ENCODE results near the gene MYO15B. TPM values are rescaled to one million over a fixed set of nuclear protein-coding genes. Genes with fewer than 3 reads are reported as not detected.

Gene MYO15B
- polyA plus RNA-seq, 3 donors from 2014 or later: 0.76 to 3.0 (median 2.6) TPM

GRCh38 chr17:75652934-75653549 lies 65.4 kb downstream of the MYO15B start:
- peaks cover 2 to 16% (median 7%) of the 10 kb centered on the region in 3 donors for H3K36me3 Mint-ChIP-seq
- no peaks in the 10 kb centered on the region for H3K9me3 Mint-ChIP-seq
- H3K4me1 Mint-ChIP-seq: no peaks in the 10 kb centered on the region
- peak in 2 of 3 donors; percentile 19 to 32 for DNase-seq
- peak overlapping the region in 2 of 6 donors; percentile 65 to 76 for H3K27ac Mint-ChIP-seq
- H3K27me3 Mint-ChIP-seq (ENCODE audit: low read depth in 3 of 3): peaks cover 0 to 2% (median 1%) of the 10 kb centered on the region in 3 donors
- no peak overlapping the region for H3K4me3 Mint-ChIP-seq

DNA sequence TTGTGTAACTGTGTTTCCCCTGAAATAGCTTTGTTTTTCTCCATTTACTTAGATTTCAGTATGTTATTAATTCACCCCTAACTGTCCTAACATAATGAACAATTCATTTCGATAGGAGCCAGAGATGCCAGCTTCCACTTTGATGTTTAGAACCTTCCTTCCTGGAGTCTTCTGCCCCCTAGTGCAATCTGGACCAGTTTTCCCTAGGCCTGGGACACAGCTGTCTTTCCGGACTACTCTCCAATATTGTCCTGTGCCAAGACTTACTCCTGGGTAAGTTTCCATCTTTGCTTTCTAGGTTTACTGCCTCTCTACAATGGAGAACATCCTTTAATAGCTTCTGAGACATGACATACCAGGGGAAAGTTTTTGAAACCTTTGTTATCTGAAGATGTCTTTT lies 66.6 kb downstream of the MYO15B start:
- no peak for DNase-seq

DNA sequence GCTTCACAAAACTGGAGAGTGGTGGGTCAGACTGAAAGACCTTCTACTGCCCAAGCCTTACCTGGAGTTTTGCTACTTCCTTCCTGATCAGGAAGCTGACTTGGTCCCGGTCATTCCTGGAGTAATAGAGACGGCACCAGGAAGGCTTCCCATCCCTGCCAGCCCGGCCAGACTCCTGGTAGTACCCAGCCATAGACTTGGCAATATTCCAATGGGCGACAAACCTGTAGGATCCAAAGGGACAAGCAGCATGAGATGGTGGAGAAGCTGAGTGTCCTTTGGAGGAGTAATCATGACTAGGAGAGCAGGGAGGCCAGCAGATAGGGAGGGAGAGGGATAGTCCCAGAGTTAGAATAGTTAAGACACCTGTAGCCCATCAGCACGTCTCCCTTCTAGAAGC lies 70.6 kb downstream of the MYO15B start:
- H3K27me3 Mint-ChIP-seq (ENCODE audit: low read depth in 3 of 3): no peaks in the 10 kb centered on the region
- DNase-seq: no peak
- no peaks in the 10 kb centered on the region for H3K9me3 Mint-ChIP-seq
- H3K27ac Mint-ChIP-seq: no peak overlapping the region
- no peaks in the 10 kb centered on the region for H3K4me1 Mint-ChIP-seq
- H3K36me3 Mint-ChIP-seq: peaks cover 0 to 19% (median 9%) of the 10 kb centered on the region in 3 donors
- no peak overlapping the region for H3K4me3 Mint-ChIP-seq

More for the DNA sequence above, 66.6 kb downstream of the MYO15B start:
- Mint-ChIP-seq H3K9me3 (no peaks in the 10 kb centered on the region), H3K36me3 (peaks cover 0 to 11% (median 7%) of the 10 kb centered on the region in 3 donors), H3K4me3 (no peak overlapping the region), H3K4me1 (no peaks in the 10 kb centered on the region), H3K27me3 (ENCODE audit: low read depth in 3 of 3) (peaks cover 0 to 2% (median 0%) of the 10 kb centered on the region in 3 donors), H3K27ac (peak overlapping the region in 1 of 6 donors; percentile 24)

DNA sequence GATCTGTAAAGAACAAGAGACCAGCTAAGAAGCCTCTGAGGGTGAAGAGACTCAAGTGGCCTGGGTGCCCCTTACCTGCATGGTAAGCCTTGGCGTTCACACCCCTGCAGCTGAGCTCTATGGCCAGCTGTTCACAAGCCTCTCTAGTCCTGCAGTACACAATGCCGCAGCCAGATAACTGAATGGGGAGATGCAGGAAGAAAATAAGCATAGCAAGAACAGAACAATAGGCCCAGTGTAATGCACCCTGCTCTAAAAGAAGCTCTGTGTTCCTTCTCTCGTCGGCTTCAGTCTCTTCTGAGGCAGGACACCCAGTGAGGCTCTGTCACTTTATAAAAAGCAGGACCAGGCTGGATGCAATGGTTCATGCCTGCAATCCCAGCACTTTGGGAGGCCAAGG lies 73.9 kb downstream of the MYO15B start:
- Mint-ChIP-seq H3K27me3 (ENCODE audit: low read depth in 3 of 3) (peaks cover 0 to 1% (median 0%) of the 10 kb centered on the region in 3 donors), H3K4me1 (peaks cover 0 to 5% of the 10 kb centered on the region in 2 donors), H3K4me3 (no peak overlapping the region), H3K36me3 (peaks cover 0 to 21% (median 9%) of the 10 kb centered on the region in 3 donors), H3K27ac (no peak overlapping the region), H3K9me3 (no peaks in the 10 kb centered on the region)
- DNase-seq: no peak

DNA sequence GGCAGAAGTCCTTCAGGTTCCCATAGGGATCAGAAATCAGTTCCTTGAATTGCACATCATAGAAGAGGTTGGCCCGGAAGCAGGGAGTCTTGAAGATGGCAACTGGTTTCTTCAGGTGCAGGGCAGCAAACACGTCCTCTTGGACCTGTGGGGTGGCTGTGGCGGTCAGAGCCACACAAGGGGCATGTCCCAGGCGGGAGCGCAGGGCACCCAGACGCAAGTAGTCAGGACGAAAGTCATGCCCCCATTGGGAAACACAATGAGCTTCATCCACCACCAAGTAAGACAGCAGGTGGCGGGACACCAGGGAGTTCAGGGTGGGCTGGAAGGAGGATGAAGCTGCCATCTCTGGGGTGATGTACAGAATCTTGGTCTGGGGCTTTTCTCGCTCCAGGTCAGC lies 74.9 kb downstream of the MYO15B start:
- H3K4me3 Mint-ChIP-seq: no peak overlapping the region
- peaks cover 0 to 1% (median 0%) of the 10 kb centered on the region in 3 donors for H3K27me3 Mint-ChIP-seq (ENCODE audit: low read depth in 3 of 3)
- H3K4me1 Mint-ChIP-seq: peaks cover 0 to 5% of the 10 kb centered on the region in 2 donors
- H3K27ac Mint-ChIP-seq: no peak overlapping the region
- H3K9me3 Mint-ChIP-seq: no peaks in the 10 kb centered on the region
- DNase-seq: no peak
- peaks cover 0 to 21% (median 9%) of the 10 kb centered on the region in 3 donors for H3K36me3 Mint-ChIP-seq

DNA sequence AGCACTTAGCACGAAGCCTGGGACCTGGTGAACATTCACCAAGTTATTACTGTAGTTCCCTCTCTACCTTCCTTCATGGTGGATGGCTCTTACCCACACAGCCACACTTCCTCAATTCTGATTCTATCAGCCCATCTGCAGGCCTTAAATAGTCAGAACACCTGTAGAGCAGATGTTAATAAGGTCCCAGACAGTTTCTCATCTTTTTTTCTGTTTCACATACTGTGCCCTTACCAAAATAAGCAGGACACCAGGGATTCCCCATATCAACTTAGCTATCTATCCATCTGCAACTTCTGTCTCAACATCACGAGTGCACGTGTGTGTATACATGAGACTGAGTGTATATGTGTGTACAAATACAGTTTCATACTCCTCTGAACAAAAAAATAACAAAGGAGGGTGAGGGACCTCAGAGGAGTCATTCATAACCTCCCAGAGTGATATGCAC lies 76.5 kb downstream of the MYO15B start:
- Mint-ChIP-seq H3K27me3 (ENCODE audit: low read depth in 3 of 3) (peaks cover 0 to 2% (median 1%) of the 10 kb centered on the region in 3 donors), H3K9me3 (no peaks in the 10 kb centered on the region), H3K4me3 (no peak overlapping the region), H3K4me1 (peaks cover 0 to 5% of the 10 kb centered on the region in 2 donors), H3K36me3 (peaks cover 0 to 21% (median 13%) of the 10 kb centered on the region in 3 donors), H3K27ac (no peak overlapping the region)
- DNase-seq: no peak

- no peak for DNase-seq
- Mint-ChIP-seq H3K9me3 (no peaks in the 10 kb centered on the region), H3K4me1 (peaks cover 8 to 11% of the 10 kb centered on the region in 2 donors), H3K27me3 (ENCODE audit: low read depth in 3 of 3) (peaks cover 0 to 2% (median 1%) of the 10 kb centered on the region in 3 donors), H3K36me3 (peaks cover 5 to 29% (median 14%) of the 10 kb centered on the region in 3 donors), H3K4me3 (peak overlapping the region; percentile 44 to 70 (median 63)), H3K27ac (peak overlapping the region in 5 of 6 donors; percentile 23 to 89 (median 77))
Measured at GRCh38 chr17:75665981-75666380, 78.4 kb downstream of the MYO15B start.

DNA sequence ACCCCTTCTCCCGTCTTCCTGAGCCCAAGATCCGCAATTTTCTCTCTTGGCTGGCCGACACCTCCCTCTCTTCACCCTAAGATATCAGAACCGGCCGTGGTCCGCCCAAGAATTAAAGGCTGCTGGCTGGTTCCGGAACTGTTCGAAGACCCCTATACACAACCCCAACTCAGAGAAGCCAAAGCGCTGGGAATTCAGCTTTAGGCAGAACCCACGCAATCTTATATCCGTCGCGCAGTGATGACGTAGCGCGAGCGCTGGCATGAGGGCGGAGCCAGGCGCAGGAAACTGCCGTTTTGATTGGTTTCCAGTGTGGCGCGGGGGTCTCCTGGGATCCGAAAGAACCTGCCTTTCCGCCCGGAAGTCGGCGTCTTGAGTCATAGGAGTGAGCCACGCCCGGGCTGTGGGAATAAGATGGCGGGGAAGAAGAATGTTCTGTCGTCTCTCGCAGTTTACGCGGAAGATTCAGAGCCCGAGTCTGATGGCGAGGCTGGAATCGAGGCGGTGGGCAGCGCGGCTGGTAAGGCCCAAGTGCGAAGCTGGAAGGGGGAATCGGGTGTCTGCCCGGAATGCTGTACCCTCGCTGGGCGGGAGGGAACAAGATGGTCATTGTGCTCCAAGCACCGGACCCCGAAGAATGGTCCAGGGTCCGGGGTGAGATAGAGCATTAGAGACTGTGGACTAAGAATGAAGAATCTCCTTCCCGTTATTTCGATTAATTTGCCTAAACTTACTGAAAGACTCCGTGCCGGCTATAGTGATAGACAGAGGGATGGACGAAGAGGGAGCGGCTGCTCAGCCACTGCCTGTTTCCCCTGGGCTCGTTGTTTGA lies 79.6 kb downstream of the MYO15B start, which contains the start of the genes RECQL5 and SAP30BP:
Gene RECQL5 (minus strand): TSS at position 196 of the 832 bp plus-strand sequence. CDS start 597 bp downstream, outside the sequence.
Gene SAP30BP (plus strand): TSS at position 380 of the 832 bp plus-strand sequence. CDS start 35 bp downstream, at position 415.
- peaks cover 5 to 28% (median 18%) of the 10 kb centered on the region in 3 donors for H3K36me3 Mint-ChIP-seq
- peak within 1 kb of the TSS in 5 of 6 donors; percentile 3 to 89 (median 77) for H3K27ac Mint-ChIP-seq
- H3K9me3 Mint-ChIP-seq: no peaks in the 10 kb centered on the region
- peak; percentile 93 to 95 (median 95) for DNase-seq
- peaks cover 0 to 2% (median 1%) of the 10 kb centered on the region in 3 donors for H3K27me3 Mint-ChIP-seq (ENCODE audit: low read depth in 3 of 3)
- H3K4me3 Mint-ChIP-seq: peak within 1 kb of the TSS; percentile 44 to 70 (median 63)
- H3K4me1 Mint-ChIP-seq: peaks cover 12 to 18% of the 10 kb centered on the region in 2 donors

DNA sequence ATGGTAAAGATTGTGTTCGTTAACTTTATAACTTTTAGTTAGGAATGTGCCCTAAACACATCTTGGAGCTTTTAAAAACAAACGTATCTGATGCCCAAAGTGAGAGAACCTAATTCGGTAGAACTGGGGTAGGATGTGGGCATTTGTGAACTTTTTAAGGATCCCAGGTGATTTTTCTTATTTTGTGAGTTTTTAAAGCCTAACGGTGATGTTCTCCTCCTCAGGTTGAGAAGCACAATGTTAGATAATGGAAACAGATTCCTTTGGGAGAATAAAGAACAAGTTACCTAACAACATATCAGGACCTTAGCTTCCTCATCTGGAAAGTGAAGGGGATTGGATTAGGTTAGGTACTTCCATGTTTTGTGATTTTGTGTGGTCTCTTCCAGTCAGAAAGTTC lies 80.2 kb downstream of the MYO15B start:
- DNase-seq: no peak
- H3K9me3 Mint-ChIP-seq: no peaks in the 10 kb centered on the region
- peaks cover 5 to 25% (median 16%) of the 10 kb centered on the region in 3 donors for H3K36me3 Mint-ChIP-seq
- H3K27ac Mint-ChIP-seq: no peak overlapping the region
- H3K4me1 Mint-ChIP-seq: peaks cover 14 to 21% of the 10 kb centered on the region in 2 donors
- H3K4me3 Mint-ChIP-seq: no peak overlapping the region
- H3K27me3 Mint-ChIP-seq (ENCODE audit: low read depth in 3 of 3): peaks cover 0 to 2% (median 1%) of the 10 kb centered on the region in 3 donors

- Mint-ChIP-seq H3K27ac (no peak overlapping the region), H3K36me3 (peaks cover 5 to 25% (median 21%) of the 10 kb centered on the region in 3 donors), H3K9me3 (no peaks in the 10 kb centered on the region), H3K4me1 (peaks cover 14 to 24% of the 10 kb centered on the region in 2 donors), H3K27me3 (ENCODE audit: low read depth in 3 of 3) (peaks cover 0 to 2% (median 1%) of the 10 kb centered on the region in 3 donors), H3K4me3 (no peak overlapping the region)
- no peak for DNase-seq
Measured at GRCh38 chr17:75668489-75668888, 80.9 kb downstream of the MYO15B start.

DNA sequence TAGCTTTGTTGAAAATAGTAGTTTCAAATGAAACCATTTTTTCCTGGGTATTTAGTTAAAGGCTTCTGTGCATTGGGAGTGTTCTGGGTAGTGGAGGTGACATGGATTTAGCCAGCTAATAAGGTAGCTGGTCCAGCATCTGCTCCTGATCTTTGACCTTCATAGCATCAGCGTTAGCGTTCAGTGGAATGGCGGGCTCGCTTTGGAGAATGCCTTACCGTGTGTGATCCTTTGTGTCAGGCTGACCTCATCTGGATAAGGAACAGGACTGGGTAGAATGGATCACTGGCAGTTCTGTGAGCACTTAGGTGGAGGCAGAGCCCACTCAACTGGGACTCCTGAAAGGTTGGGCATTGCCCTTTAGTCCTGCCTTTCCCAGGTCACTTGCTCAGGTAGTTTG lies 83.3 kb downstream of the MYO15B start:
- no peak overlapping the region for H3K27ac Mint-ChIP-seq

GRCh38 chr17:75672011-75672410 lies 84.4 kb downstream of the MYO15B start:
- H3K4me3 Mint-ChIP-seq: no peak overlapping the region
- peaks cover 11 to 30% of the 10 kb centered on the region in 2 donors for H3K4me1 Mint-ChIP-seq
- DNase-seq: no peak
- no peak overlapping the region for H3K27ac Mint-ChIP-seq
- H3K36me3 Mint-ChIP-seq: peaks cover 8 to 25% (median 20%) of the 10 kb centered on the region in 3 donors
- H3K9me3 Mint-ChIP-seq: no peaks in the 10 kb centered on the region
- peaks cover 0 to 2% (median 0%) of the 10 kb centered on the region in 3 donors for H3K27me3 Mint-ChIP-seq (ENCODE audit: low read depth in 3 of 3)

More for the DNA sequence above, 83.3 kb downstream of the MYO15B start:
- no peaks in the 10 kb centered on the region for H3K9me3 Mint-ChIP-seq
- peaks cover 16 to 25% of the 10 kb centered on the region in 2 donors for H3K4me1 Mint-ChIP-seq
- H3K36me3 Mint-ChIP-seq: peaks cover 5 to 22% (median 20%) of the 10 kb centered on the region in 3 donors
- no peak for DNase-seq
- H3K27me3 Mint-ChIP-seq (ENCODE audit: low read depth in 3 of 3): peaks cover 0 to 2% (median 1%) of the 10 kb centered on the region in 3 donors
- no peak overlapping the region for H3K4me3 Mint-ChIP-seq

DNA sequence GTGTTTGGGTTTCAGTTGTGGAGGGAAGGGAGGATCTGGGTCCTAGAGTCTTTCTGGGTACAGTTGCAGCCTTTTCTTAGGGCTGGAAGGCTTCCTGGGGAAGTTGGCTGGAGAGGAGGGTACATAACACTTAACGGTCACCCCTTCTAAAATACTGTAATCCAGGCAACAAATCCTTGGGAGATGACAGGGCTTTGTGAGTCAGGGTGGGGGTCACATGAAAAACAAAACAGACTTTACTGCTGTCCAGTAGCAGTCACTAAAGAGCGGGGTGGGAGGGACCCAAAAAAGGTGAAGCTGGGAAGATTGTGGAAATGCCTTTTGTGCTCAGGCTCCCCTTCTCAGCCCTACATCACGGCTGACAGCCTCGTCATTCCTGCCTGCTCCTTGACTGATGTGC lies 85.9 kb downstream of the MYO15B start:
- Mint-ChIP-seq H3K4me1 (peaks cover 11 to 30% of the 10 kb centered on the region in 2 donors), H3K27ac (peak overlapping the region in 1 of 6 donors; percentile 37), H3K27me3 (ENCODE audit: low read depth in 3 of 3) (no peaks in the 10 kb centered on the region), H3K9me3 (no peaks in the 10 kb centered on the region), H3K4me3 (no peak overlapping the region), H3K36me3 (peaks cover 8 to 22% (median 20%) of the 10 kb centered on the region in 3 donors)
- no peak for DNase-seq
